ENCODE results near the gene NLN.

NLN gene

GRCh38 chr5:65808818-65809217 lies 86.8 kb downstream of the NLN start:
- DNase-seq (ENCODE audit: low spot score): no peak

- DNase-seq (ENCODE audit: low spot score): no peak
These were observed 88.0 kb downstream of the NLN start for GRCh38 chr5:65809817-65810531.

DNA sequence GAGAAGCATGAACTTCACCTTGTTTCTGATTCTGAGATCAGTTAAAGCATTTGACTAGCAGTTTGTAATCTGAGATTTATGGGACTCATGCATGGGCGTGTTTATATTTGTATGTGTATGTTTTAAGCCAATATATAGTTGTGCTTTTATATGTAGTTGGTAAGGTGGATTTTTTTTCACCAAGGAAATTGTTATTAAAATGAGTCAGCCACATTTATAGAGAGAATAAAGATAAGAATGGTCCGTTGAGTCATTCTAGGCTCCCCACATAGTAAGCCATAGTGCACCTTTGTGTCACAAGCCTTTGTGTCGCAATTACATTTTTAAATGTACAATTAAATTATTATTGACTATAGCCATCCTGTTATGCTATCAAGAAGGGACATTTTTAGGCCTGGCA lies 89.0 kb downstream of the NLN start:
- no peak for DNase-seq (ENCODE audit: low spot score)

- DNase-seq (ENCODE audit: low spot score): no peak
These were observed 89.9 kb downstream of the NLN start for GRCh38 chr5:65811885-65812284.

DNA sequence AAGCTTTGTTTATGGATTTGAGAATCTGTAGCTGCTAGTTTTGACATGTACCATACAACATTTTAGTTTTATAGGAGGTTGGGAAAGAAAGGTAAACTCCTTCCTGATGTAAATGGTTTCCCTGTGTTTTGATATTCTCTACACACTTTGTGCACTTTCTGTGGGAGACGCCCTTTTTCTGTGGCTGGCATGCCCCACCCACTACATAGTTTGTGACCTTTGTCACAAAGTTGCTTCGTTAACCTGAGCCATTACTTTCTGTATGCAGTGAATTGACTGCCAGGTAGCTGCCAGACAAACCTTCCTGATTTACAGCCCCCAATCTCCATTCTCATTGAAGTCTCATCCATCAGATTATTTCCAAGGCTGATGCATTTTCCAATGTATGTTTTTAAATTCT lies 90.6 kb downstream of the NLN start:
- DNase-seq (ENCODE audit: low spot score): peak; percentile 16

DNA sequence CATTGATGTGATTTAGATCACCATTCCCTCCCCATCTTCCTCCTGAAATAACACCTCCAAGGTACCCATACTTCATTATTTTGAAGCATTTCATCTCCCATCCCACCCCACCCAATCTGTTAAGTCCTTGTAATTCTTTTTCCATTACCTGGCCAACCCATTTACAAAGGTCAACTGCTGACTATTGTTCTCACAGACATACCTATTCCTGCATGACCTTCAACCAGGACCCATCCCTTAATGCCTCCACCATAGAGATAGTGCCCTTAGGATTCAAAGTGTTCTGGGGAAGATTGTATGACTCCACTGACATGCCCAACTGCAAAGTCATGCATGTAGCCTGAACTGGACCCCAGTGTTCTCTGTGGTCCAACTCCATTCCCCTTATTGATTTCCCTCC lies 91.2 kb downstream of the NLN start:
- no peak for DNase-seq (ENCODE audit: low spot score)

- no peak for DNase-seq (ENCODE audit: low spot score)
These were observed 93.2 kb downstream of the NLN start for GRCh38 chr5:65815161-65815560.

GRCh38 chr5:65816729-65817128 lies 94.7 kb downstream of the NLN start:
- DNase-seq (ENCODE audit: low spot score): no peak

DNA sequence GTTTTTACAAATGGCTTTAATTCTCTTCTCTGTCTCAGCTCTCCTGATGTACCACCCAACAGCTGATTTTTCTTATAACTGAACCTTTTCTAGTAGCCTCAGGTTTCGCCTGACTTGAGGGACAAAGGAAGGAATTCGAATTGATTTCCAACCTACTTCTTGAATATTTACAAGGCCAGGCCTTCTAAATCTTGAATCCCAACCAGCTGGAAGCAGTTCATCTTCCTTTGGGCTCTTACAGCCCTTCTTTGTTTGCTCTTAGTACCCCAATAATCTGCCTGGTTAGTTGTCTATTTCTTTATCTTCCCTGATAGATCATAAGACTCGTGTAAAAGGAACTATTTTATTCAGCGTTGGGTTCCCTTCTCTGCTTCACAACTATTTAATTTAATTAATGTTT lies 95.9 kb downstream of the NLN start:
- DNase-seq (ENCODE audit: low spot score): no peak

GRCh38 chr5:65818592-65818991 lies 96.6 kb downstream of the NLN start:
- no peak for DNase-seq (ENCODE audit: low spot score)

DNA sequence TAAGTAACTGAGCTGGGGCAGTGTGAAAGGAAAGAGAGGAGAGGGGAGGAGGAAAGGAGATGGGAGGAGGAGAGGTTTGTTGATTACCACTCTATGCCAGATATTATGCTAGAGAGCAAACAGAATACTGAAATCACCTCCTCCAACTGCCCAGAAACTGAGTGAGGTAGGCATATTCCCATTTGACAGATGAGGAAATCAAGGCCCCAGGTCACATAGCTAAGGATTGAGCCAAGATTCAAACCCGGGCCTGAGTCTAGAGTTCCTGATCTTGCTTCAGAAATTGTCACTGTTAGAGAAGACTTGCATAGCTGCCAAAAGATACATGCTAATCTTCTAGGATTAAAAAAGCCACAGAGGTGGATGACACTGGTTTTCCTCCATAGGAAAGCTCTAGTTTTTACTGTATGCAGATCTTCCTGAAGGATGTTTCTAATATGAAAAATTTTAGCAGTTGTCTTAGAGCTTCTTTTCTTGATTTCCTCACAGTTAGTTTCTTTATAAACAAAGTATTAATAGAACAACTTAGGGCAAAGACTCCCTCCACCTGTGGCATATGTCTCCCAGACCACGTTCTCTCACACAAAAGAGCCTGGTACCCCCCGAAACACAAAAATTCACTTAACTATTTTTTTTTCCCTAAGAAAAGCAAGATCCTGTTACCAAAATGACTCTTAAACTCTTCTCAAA lies 97.4 kb downstream of the NLN start:
- no peak for DNase-seq (ENCODE audit: low spot score)

GRCh38 chr5:65819905-65820240 lies 97.9 kb downstream of the NLN start:
- DNase-seq (ENCODE audit: low spot score): no peak

DNA sequence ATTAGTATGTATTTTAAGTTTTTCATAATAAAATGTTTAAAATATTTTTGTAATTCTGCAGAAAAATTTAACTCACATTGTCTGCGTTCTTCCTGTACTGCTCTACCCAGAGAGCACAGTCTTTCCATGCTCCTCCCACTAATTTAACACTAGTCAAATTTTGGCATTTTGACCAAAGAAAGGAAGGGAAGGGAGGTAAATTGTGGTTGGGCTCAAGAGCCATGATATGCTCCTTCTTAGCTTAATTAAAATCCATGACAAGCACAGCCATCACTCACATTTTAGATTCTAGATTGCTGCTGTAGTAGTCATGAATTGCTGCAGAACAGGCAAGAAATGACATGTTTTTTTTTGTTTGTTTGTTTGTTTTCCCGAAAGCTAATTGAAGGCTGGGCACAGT lies 98.4 kb downstream of the NLN start:
- DNase-seq (ENCODE audit: low spot score): no peak

- no peak for DNase-seq (ENCODE audit: low spot score)
These were observed 100.0 kb downstream of the NLN start for GRCh38 chr5:65821966-65822365.

- DNase-seq (ENCODE audit: low spot score): no peak
These were observed 100.7 kb downstream of the NLN start for GRCh38 chr5:65822710-65823109.

DNA sequence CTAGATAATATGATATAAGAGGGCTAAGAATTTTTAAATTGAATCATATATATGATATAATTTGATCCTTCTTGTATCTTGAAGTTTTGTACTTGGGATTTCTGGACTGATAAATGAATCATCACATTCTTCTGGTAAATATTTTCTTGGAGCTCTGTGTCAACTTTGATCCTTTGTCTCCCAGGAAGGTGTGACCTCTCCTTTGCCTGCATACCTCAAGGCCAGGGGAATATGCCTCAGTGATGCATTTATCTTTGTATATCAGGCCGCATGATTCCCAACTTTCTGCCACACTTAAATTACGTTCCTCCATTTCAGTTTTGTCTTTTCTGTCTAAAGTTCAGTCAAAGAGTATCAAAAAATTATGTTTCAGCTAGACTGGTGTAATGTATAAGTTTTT lies 101.2 kb downstream of the NLN start:
- no peak for DNase-seq (ENCODE audit: low spot score)

- DNase-seq (ENCODE audit: low spot score): no peak
These were observed 101.9 kb downstream of the NLN start for GRCh38 chr5:65823845-65824445.

DNA sequence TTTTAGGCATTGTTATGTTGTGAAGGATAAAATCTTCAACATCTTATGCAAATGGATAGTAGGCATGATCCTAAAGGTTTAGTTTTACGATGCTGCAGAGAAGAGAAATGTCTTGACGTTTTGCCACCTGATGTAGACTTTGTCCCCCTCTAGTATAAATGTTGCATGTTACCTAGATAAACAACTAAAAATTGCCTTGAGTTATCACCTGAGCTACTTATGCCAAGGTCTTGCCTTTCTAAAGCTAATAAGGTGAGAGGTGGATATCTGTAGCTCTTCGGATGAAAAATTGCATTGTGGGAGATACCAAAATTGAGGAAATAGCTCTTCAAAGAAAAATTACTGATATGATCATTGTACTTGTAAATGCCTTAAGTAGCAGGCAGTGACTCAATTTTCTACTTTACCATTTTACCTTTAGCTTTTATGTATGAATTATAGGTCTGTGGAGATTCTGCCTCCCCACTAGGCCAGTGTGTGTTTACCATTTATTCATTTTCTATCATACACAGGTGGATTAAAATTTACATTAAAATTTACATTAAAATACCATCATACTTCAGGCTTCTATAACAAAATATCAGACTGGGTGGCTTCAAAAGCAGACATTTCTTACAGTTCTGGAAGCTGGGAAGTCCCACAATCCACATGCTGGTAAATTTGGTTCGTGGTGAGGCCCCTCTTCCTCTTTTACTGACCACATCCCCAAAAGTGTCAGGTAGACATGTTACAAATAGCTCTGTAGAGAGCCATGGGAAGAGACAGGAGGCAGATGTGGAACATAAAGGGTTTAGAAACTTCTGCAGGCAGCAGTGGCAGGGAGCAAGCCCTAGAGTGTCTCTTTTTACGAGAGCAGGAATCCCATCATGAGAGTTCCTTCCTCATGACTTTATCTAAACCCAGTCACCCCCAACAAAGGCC lies 103.7 kb downstream of the NLN start:
- DNase-seq (ENCODE audit: low spot score): no peak

- DNase-seq (ENCODE audit: low spot score): no peak
These were observed 106.3 kb downstream of the NLN start for GRCh38 chr5:65828022-65828896.

DNA sequence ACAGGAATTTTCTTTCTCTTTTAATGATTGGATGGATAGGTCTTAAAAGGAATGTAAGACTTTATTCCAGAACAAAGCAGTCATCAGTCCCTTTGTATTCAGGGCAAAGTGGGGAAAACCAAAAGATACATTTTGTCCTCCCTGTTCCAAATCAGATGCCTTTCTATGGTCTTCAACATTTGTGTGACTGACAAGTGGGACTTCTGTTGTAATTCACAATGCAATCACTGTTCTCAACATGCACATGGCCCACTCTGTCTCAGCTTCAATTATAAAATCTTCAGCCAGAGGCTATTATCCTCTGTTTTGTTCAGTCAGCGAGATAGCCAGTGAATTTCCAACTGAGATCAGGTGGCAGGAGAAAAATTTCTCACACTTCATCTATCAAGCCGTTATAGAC lies 108.9 kb downstream of the NLN start:
- no peak for DNase-seq (ENCODE audit: low spot score)

- no peak for DNase-seq (ENCODE audit: low spot score)
These were observed 109.3 kb downstream of the NLN start for GRCh38 chr5:65831276-65831675.

DNA sequence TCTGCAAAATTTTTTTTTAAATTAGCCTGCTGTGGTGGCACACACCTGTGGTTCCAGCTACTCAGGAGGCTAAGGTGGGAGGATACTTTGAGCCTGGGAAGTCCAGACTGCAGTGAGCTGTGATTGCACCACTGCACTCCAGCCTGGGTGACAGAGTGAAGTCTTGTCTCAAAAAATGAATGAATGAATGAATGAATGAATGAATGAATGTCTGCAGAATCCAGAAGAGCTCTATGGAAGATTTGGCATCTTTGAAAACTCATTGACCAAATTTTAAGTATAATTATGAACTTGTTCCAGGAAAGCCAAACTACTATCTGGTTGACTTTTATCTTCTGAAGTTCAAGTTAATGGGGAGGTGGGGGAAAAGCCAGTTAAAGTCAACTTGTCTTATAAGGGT lies 110.1 kb downstream of the NLN start:
- DNase-seq (ENCODE audit: low spot score): no peak

Measured in CD4-positive, alpha-beta T cell treated with Interleukin-2 at 100 ng/mL for 4 hours (primary cell).